Activated CD4-positive, alpha-beta T cell treated with anti-CD3 and anti-CD28 coated beads, Interleukin-2, amount 50 U/mL, for 24 hours (primary cell): Measurements from ENCODE around the gene IRX3.

ENCODE experiments used
- DNase-seq, 2 donors: peaks; one replicate each; pipeline ENCODE4 v3.0.0-alpha.2; 2020; ENCODE audit warnings: low read depth in 1 of 2, low spot score in 1 of 2

IRX3 gene

DNA sequence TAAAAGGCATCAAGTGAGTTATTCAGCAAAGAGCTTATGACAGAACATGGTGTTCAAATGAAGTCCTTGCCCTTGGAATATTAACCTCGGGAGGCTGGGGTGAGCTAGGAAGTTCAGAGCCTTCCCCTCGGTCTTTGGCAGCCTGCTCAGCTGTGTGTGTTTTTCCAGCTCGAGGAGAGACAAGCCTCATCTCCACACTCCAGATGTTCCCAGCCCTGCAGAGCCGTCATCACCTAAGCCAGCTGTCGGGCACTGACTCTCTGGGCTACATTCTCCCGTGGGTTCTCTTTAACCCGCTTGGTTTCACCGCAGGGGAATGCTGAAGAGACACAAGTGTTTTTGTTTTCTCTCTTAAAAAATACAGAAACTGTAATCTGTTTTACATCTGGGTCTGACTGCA, 47.1 kb downstream of the IRX3 start:
- no peak for DNase-seq

DNA sequence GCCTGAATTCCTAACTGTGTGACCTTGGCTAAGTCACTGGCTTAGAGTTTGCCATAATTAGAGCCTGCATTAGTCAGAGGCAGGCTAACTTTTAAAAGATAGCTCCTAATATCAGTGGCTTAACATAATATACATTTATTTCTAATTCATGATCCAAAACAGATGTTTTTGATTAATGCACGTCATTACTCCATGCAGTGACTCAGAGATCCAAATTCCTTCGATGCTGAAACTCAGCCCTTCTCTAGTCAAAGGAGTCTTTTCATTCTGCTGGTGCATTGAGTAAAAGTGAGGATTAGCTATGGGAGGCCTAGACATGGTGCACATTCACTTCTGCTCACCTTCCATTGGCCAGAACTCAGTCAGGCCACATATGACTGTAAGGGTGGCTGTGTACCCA, 49.8 kb downstream of the IRX3 start:
- no peak for DNase-seq

DNA sequence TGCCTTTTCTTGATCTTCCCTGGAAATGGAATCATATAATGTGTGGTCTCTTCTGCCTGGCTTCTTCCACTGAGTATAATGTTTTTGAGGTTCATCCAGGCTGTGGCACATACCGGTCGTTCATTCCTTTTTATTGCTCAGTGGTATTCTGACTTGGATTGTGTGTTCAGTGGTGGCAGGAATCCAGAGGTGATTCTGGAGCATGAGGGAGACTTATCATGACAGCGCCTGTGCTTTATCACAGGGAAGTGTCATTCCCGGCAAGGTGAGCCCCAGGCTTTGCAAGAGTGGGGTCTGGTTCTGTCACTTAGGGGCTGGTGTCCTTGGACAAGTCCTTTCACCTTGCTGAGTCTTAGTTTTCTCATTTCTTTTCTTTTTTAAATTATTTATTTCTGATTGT, 53.0 kb downstream of the IRX3 start:
- no peak for DNase-seq
